ENCODE results near the gene BPIFA3.

Gene BPIFA3

DNA sequence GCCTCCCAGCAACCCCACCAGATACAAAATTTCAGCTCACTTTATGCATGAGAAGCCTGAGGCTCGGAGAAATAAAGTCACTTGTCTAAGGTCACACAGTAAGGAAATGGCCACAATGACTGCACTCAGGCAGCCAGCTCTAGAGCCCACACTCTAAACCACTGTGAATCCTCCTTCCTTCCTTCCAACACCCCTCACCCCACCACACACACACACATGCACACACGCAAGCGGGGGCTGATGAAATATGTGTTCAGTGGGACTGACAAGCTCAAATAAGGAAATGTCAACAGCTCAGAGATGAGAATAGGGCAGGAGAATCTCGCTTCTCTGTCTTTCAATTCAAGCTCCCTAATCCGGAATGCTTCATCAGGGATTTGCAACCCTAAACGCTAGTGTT, 12.7 kb downstream of the BPIFA3 start:
- ATAC-seq = no peak

DNA sequence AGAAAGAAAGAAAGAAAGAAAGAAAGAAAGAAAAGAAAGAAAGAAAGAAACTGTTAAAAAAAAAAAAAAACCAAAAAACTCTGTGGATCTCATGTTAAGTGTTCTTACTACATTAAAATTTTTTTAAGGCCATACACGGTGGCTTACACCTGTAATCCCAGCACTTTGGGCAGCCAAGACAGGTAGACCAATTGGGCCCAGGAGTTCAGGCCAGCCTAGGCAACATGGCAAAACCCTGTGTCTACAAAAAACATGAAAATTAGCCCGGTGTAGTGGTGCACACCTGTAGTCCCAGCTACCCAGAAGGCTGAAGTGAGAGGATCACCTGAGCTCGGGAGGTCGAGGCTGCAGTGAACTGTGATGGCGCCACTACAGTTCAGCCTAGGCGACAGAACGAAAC, 14.1 kb downstream of the BPIFA3 start:
- ATAC-seq = no peak

DNA sequence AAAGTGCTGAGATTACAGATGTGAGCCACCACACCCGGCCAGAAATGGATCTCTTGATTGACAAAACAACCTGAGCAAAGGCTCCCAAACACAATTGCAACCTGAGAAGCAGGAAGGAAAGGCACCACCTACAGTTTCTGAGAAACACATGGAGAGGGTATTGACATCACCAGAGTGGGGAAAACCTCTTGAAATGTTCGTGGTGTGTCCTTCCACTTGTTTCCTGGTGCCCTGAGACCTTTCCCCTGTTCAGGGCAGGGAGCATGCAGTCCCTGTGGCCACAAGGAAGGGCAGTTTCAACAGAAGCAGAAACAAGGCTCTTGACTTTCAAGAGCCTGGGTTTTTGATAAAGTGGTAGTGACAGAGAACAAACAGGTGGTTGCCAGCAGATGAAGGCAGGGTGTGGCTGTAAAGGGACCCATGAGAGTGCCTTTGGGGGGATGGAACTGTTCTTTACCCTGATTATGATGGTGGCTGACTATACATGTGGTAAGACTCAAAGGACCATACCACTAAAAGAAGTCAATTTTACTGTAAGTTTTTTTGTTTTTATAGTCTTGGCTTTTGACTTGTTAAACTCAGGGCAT, 15.4 kb downstream of the BPIFA3 start:
- no peak for ATAC-seq

DNA sequence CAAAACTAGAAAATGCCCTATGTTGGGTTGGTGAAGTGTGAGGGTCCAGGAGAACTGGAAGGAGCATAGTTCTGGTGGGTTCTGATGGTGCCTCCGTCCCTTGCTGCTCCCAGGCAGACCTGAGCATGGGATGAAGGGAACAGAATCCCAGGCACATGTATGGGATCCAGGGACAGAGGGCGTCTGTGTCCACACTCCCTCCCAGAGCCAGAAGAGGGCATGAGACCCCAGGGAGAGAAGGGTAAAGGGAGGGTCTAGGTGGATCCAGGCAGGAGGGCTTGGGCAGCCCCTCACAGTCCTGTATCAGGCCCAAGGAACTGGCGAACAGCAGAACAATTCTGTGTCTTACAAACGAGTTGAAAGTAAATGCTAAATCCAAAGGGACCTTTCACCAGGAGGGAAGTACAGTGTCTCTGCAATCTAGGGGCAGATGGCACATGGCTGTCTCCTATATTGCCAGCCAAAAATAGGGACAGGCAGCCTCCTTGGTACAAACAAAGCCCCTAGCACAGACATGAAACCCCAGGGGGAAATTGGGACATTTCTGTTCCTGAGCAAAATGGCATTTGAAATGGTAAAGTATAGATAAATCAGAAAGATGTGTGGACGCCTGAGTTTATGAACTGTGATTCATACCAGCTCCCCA, 16.1 kb downstream of the BPIFA3 start:
- no peak for ATAC-seq

DNA sequence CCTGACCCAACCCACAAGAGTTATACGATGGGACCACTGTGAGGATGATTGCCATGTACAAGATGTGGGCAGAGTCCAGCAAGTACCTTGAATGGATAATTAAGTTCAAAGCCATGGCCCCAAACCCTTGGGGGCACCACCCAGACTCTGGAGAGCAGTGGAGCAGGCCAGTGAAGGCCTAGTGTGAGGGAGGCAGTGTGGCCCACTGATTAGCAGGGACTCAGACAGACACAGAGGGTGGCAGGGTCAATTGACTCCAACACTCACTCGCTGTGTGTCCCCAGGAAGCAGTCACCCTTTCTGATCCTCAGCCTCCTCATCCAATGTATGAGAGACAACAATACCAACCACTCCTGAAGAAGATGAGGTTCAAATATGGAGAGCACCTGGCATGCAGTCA, 16.9 kb downstream of the BPIFA3 start:
- ATAC-seq = no peak

DNA sequence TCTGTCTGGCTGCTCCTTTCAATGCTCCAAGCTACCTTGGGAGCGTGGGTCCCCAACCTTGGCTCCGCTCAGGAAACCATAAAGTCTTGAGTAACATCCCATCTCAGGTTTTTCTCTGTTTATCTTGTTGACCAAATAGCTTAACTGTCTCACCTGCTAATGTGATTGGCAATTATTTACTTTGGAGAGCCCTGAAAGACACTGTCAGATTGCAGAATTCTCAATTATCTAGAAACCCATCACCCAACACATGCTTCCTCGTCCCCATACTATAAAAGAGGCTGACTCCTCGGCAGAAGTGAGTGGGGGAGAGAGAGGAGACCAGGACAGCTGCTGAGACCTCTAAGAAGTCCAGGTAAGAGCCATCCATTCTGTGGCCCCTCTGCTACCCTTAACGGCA, 18.5 kb downstream of the BPIFA3 start, which contains the start of gene BPIFA1:
BPIFA1 (plus strand) TSS at position 301 of the 400 bp plus-strand sequence. CDS start 1,716 bp downstream, outside the sequence.
- ATAC-seq = no peak

DNA sequence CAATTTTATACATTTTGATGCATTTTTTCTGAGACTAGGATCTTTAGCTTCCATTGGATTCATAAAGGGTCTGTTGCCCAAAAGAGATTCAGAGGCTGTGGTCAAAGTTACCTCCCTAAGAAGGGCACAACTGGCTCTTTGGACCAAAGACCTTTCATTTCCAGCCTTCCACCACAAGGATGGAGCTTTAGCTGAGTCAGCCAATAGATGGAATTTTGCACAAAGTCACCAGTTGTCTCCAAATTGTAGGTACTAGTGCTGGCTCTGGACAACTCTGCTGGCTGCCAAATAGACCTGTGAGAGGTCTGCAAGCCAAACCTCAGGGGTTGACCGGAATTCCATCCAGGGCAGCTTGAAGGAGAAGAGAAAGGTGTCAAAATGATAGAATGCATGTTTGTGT, 19.2 kb downstream of the BPIFA3 start:
- ATAC-seq = no peak

DNA sequence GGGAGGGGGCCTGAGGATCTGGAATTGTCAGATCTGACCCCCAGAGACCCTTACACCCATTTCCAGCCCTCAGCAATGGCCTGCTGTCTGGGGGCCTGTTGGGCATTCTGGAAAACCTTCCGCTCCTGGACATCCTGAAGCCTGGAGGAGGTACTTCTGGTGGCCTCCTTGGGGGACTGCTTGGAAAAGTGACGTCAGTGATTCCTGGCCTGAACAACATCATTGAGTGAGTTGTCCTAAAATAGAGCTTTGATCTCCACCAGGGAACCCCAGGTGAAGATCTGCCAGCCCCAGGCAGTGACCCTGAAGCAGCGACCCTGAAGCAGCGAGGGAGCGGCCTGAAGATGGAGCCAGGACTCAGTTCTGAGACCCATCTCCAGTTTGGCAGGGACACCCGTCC, 20.8 kb downstream of the BPIFA3 start:
- ATAC-seq = no peak

DNA sequence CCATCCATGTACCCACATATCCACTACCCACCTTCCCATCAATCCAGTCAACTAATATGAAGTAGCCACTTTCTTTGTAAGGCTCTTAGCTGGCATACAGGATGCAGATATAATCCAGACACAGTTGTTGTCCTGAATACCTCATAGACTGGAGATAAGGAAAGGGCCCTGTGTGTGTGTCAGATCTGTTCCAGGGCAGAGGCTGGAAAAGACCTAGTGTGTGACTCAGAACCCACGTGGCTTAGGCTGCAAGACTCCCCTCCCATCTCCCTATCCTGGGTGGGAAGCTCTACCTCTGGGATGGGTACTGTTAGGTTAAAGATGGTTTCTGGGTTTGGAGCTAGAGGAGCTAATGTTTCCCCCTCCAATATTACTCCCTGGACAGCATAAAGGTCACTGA, 22.3 kb downstream of the BPIFA3 start:
- no peak for ATAC-seq

DNA sequence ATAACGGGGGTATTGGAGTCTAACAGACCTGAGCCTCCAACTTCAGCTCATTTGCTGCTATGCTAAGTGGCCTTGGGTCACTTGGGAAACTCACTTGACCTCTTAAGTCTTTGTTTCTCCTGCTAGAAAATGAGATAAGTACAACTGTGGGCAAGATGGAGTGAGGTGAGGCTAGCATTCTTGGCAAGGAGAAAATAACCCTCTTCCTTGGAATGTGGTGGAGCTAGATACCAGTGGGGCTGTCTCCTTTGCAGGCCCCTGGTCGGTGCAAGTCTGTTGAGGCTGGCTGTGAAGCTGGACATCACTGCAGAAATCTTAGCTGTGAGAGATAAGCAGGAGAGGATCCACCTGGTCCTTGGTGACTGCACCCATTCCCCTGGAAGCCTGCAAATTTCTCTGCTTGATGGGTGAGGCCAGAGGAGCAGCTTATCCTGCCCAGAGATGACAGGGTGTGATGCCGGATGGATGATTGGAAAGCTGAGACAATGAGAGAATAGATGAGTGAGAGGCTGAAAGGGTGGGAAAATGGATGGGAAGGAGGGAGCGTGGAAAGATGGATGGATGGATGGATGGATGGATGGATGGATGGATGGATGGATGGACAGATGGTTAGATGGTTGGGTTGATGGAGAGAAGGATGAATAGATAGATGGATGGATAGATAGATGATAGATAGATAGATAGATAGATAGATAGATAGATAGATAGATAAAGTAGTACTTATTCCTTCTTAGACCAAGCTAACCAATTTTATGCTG, 23.0 kb downstream of the BPIFA3 start:
- ATAC-seq = no peak

DNA sequence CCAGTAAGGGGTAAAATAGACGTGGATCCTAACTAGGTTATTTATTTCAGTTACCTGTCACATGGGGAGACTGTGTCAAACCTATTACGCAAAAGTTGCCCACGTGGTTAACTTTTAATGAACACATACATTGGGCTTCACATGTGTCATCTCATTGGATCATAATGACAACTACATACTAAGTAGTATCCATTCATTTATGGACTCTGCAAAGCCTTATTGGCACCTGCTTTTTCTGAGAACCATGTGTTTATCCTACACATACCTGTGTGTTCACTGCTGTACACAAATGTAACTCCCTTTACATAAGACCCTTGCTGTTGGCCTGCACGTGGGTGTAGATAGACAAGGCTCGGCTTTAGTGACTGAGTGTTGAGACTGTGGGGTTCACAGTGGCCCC, 23.8 kb downstream of the BPIFA3 start:
- ATAC-seq = no peak

DNA sequence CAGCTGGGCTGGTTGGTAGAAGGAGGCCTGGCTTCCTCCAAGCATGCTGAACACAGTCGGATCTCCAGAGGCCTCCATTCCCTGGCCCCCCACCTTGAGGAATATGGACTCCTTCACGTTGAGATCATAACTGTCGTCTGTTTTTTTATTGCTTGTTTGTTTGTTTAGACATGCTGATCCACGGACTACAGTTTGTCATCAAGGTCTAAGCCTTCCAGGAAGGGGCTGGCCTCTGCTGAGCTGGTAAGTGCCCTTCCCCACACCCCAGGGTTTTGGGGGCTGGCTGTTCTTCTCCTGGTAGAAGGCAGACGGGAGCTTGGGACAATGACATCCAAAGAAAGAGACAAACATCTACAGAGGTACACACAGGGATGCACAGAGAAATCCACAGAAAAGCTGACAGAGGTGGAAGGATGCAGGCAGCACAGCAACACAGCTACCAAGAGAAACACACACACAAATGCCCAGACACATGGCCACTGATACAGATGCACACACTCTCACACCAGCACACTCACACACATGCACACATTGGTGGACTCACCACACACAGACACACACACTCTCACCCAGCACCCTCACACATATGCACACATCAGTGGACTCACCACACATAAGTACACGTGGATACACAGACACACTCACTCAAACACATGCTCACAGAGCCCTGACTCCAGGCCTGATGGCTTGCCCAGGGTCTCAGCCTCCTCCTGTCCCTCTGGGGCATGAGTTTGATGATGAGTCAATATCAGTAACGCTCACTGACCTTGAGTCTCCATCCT, 25.4 kb downstream of the BPIFA3 start:
- ATAC-seq = no peak

DNA sequence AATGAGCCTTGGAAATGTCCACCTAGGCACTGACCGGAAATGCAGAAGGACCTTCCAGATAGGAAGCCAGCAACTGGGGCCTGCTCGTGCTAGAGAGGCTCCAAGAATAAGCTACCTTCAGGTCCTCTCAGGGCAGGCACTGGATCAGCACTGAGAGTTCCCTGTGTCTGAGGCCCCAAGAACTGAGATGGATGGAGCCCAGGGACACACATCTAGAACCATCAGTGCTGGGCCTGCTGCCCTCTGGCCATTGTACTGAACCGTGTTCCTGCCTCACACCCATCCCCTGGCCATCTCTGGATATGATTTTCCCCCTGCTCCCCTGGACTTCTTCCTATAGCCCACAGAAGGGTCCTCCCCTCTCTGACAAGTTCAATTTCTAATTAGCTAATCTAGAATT, 28.9 kb downstream of the BPIFA3 start:
- ATAC-seq = no peak

DNA sequence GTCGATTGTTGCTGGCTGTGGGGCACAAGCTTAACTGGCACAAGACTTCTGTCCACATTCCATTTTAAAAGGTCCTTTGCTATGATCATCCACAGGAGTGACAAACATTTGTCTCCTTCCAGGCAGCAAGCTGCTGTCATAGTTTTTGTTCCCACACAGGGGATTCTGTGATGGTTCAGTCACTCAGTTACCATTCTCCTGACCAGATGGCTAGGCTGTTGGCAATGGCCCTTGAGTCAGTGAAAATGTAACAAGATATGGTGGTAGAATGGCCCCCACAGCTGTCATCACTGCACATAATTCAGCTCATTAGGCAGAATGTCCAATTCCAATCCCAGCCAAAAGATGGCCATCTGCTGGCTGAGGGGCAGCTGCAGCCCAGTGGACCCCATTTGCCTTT, 32.3 kb downstream of the BPIFA3 start:
- no peak for ATAC-seq

DNA sequence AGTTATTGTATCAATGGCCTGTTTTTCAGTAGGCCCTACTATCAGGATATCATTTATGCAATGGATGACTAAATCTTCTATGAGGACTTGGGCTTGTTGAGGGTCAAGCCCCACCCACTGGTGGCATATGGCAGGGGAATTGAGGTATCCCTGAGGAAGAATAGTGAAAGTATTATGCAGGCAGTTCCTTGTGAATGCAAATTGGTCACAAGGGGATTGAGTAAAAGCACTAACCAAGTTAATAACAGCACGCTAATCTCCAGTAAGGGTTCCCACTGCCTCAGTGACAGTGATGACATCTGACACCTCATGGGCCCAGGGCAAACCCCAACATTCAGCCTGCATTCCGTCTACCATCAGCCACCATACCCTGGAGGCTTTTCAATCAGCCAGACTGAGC, 33.5 kb downstream of the BPIFA3 start:
- no peak for ATAC-seq

DNA sequence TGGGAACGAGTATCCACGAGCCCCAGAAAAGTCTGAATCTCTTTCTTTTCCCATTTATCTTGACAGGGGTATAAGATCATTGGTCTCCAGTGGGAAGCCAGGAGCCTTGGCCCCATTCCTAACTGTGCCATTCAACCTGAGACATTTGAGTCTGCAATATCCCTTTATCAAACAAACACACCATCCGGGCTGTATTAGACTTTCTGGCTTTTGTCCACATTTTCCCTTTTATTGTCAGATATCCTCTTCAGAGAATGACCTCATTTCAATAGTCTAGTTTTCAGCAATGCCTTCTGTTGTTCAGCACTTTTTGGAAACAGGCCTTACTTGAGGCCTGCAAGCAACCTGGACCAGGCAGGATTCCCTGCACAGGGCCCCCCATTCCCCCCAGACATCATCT, 34.3 kb downstream of the BPIFA3 start:
- ATAC-seq = no peak

DNA sequence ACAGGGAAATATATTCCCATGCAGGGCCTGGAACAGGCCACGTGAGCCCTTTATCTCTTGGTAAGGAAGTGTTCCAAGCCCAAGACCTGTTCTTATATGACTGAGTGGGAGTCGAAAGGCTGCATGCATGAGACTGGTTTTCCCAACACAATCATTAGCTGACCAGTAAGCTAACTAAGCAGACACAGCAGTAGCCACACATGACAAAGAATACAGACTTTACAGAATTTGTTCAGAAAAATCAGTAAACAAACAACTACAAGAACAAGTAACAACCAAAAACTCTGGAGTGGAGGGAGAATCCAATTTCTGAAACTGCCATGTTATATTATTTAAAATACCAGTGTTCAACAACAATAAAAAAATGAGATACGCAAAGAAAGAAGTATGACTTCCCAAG, 35.3 kb downstream of the BPIFA3 start:
- no peak for ATAC-seq

DNA sequence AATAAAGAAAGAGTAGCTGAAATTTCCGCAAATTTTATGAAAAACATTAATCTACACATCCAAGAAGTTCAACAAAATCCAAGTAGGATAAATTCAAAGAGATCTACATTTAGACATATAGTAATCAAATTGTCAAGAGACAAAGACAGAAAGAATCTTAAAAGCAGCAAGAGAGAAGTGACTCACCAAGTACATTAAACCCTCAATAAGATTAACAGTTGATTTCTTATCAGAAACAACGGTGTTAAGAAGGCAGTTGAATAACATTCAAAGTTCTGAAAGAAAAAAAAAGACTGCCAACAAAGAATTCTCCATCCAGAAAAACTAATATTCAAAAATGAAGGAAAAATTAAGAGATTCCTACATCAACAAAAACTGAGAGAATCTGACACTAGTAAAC, 37.9 kb downstream of the BPIFA3 start:
- ATAC-seq = no peak

DNA sequence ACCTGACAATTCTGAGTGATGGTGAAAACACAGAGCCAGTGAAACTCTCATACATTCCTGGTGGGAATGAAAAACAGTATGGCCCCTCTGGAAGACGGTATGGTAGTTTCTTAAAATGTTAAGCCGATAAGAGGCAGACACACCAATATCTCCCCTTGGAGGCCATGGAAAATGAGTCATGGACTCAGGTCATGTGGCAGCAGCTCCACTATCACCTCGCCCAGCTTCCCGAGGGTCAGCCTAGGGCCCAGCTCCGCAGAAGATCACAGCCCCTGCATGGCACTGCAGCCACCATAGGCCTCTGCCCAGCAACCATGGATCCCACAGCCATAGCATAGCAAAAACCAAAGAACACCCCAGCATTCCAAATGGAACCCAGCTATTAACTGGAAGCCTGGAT, 40.1 kb downstream of the BPIFA3 start:
- ATAC-seq = no peak

DNA sequence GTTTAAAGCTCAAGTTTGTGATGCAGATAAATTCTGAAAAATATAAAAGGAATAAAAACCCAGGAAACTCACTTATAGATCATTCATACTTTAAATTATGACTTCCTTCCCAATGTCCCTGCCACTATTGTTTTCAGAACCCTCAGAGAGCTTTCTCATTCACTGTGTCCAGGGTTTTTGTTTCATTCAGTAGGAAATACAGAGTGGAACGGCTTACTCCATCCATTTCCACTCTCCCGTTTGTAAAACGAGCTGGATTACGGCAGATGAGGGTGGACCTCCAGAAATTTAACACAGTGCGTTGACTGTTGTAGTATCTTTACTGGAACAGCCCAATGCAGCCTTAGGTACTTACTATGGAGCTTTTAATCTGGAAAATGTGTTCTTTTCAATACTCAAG, 42.2 kb downstream of the BPIFA3 start:
- ATAC-seq = no peak

DNA sequence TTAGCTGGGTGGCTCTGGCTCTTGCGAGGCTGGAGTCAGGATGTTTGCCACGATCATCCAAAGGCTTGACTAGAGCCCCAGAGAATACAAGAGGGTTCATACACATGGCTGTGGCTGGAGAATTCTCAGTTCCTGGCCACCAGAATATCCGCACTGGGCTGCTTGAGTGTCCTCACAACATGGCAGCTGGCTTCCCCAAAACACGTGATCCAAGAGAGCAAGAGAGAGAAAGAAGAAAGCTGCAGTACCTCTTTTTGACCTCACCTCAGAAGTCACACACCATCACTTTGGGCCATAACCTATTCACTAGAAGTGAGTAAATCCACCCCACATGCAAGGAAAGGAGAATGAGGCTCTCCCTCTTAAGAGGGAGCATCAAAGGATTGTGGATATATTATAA, 44.3 kb downstream of the BPIFA3 start:
- ATAC-seq = no peak

DNA sequence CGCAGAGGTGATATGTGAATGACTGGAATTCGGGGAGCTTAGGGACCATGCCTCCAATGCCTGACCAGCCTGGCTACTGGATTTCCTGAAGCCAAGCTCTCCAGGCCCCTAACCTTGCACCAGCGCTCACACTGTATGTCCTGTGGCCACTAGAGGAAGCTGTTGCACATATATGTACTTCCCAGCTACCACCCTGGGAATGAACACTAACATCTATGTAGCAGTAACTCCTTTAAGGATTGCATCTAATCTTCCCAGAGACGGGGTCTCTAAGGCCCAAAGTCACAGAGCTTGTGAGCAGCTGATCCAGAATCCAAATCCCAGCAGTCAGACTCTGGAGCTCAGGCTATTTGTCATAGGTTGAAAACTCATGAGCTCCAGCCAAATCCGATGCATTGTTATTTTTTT, 45.5 kb downstream of the BPIFA3 start:
- ATAC-seq = no peak

DNA sequence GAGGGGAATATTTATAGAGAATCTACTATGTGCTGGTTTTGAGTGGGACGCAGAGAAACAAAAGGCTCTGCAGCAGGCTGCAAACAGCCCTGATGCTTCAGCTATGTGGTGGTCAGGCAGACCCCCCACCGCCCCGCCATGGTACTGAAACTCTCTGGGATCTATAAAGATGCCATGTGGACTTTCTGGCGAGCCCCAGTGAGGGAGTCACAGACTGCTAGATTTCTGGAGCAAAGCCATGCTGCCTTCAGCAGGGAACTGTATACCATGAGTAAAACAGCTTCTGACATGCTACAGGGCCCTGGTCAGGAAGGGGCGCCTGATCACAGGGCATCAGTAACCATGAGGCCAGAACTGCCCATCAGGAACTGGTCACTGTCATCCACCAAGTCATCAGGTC, 46.6 kb downstream of the BPIFA3 start:
- no peak for ATAC-seq

DNA sequence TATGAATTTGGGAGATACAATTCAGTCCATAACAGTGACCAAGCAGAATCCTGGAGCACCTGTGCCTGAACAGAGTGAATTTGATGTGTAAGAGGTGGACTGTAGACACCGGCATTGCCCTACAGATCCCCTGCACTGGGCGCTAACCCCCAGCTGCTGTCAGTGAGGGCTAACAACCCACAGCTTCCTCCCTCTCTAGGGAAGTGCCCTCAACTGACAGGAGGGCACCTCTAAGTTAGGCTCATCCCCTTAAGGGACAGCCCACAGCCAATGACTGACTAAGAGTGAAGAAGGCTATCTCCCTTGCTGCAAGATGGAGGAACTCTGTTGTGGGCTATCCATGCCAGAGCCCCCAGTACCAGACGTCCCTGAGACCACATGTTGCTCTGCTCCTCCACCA, 50.5 kb downstream of the BPIFA3 start:
- ATAC-seq = no peak

Measured in activated CD4-positive, CD25-positive, alpha-beta regulatory T cell treated with anti-CD3 and anti-CD28 coated beads, Interleukin-2, amount 50 U/mL, for 24 hours (primary cell).